PC-3 (cell line): ENCODE measurements around the gene WNT7A.

Experiments
- EZH2 ChIP-seq: fragments of 300-600 bp; sonication (generic); IDR thresholded peaks from one replicate; pipeline ENCODE4 v1.6.1; 2017; ENCODE audit warnings: antibody characterized with exemption, mild to moderate bottlenecking, low read length; ENCODE audit not compliant: unreplicated experiment
- TF ChIP-seq, protein P1 (sequence below): fragments of 300-600 bp; sonication (generic); conservative IDR thresholded peaks from 2 replicates; pipeline ENCODE4 v1.5.1; 2017; ENCODE audit warnings: antibody characterized with exemption, low read depth, mild to moderate bottlenecking, low read length

DNA sequence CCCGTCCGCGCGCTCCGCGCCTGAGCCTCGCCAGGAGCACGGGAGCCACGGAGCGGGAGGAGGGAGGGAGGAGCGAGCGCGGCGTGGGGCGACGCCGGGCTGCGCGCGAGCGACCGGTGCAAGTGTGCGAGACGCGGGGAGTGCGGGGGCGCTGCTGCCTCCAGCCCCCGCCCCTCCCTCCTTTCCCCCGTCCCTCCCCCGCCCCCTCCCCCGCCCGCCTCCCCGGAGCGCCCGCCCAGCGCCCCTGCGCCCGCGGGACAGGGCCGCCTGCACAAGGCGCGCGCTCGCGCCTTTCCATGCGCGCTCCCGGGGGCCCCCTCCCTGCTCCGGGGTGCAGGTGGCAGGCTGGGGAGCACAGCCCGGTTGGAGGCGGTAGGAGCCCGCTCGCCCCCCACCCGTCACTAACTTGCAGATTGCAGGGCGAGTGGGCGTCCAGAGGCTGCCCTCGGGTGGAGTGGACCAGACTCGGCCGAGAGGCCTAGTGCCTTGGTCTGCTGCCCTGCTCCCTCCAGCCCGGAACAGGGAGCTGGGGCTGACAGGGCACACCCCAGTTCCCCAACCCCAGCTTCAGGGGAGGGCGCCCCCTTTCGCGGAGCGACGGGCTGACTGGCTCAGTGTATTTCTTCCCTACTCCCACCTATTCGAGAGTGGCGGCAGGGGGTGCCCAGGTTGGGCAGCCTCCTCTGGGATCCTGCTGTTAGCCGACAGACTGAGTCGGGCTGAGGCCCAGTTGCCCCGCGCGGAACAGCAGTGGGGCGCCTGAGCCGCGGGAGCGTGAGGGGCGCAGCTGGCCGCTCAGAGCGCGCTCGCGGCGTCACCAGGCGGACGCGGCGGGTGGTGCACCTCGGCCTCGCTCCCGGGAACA lies at the start of gene WNT7A:
- TF ChIP-seq, protein P1, sequence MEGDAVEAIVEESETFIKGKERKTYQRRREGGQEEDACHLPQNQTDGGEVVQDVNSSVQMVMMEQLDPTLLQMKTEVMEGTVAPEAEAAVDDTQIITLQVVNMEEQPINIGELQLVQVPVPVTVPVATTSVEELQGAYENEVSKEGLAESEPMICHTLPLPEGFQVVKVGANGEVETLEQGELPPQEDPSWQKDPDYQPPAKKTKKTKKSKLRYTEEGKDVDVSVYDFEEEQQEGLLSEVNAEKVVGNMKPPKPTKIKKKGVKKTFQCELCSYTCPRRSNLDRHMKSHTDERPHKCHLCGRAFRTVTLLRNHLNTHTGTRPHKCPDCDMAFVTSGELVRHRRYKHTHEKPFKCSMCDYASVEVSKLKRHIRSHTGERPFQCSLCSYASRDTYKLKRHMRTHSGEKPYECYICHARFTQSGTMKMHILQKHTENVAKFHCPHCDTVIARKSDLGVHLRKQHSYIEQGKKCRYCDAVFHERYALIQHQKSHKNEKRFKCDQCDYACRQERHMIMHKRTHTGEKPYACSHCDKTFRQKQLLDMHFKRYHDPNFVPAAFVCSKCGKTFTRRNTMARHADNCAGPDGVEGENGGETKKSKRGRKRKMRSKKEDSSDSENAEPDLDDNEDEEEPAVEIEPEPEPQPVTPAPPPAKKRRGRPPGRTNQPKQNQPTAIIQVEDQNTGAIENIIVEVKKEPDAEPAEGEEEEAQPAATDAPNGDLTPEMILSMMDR: peak; percentile 79
- no peak for TF ChIP-seq EZH2
